Measurements from ENCODE around the gene BCL2L14.

Gene BCL2L14

DNA sequence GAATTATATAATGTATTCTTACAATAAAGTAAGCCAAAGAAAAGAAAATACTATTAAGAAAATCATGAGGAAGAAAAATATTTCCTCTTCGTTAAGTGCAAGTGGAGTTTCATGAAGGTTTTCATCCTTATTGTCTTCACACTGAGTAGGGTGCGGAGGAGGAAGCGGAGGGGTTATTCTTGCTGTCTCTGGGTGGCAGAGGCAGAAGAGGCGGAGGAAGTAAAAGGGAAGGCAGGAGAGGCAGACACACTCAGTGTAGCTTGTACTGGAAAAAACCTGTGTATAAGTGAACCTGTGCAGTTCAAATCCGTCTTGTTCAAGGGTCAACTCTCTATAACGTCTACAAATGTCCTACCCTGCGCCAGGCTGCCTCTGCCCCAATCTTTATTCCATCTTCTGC lies 22.0 kb upstream of the BCL2L14 start:
- TF ChIP-seq, protein P1, sequence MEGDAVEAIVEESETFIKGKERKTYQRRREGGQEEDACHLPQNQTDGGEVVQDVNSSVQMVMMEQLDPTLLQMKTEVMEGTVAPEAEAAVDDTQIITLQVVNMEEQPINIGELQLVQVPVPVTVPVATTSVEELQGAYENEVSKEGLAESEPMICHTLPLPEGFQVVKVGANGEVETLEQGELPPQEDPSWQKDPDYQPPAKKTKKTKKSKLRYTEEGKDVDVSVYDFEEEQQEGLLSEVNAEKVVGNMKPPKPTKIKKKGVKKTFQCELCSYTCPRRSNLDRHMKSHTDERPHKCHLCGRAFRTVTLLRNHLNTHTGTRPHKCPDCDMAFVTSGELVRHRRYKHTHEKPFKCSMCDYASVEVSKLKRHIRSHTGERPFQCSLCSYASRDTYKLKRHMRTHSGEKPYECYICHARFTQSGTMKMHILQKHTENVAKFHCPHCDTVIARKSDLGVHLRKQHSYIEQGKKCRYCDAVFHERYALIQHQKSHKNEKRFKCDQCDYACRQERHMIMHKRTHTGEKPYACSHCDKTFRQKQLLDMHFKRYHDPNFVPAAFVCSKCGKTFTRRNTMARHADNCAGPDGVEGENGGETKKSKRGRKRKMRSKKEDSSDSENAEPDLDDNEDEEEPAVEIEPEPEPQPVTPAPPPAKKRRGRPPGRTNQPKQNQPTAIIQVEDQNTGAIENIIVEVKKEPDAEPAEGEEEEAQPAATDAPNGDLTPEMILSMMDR (IDR thresholded peaks at IDR 0.05) = no peak
- H3K4me3 ChIP-seq (ENCODE audit: low read depth, low read length) = no peak overlapping the region
- H3K27me3 ChIP-seq (ENCODE audit: control insufficient read depth, insufficient read depth, low read length) = no peaks in the 10 kb centered on the region
- no peaks in the 10 kb centered on the region for H3K9me3 ChIP-seq (ENCODE audit: control insufficient read depth, low read length)
- H2AFZ ChIP-seq = no peak overlapping the region
- no peak overlapping the region for H3K9ac ChIP-seq
- H3K36me3 ChIP-seq (ENCODE audit: control insufficient read depth, insufficient read depth, low read length) = no peaks in the 10 kb centered on the region
- no peaks in the 10 kb centered on the region for H3K4me1 ChIP-seq
- no peak overlapping the region for H3K4me2 ChIP-seq (ENCODE audit: low read length)
- H3K27ac ChIP-seq = no peak overlapping the region
- H3K79me2 ChIP-seq = no peaks in the 10 kb centered on the region

DNA sequence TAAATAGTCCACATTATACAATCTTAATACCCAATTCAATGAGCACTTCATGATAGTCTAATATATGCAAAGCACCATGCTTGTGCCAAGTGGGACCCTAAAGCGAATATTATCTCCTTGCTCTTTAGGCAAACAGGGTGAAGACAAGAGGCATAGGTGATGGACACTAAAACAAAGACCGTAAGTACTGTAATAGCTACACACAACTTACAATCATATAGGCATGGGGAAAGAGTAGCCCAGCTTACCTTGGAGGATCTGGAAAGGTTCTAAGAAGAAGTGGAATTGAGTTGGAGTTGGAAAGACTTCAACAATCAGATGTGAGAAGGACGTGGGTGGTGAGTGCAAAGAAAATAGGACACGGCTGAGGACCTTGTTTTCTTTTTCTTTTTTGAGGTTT lies 19.1 kb upstream of the BCL2L14 start:
- no peaks in the 10 kb centered on the region for H3K9me3 ChIP-seq (ENCODE audit: control insufficient read depth, low read length)
- no peak overlapping the region for H3K9ac ChIP-seq
- no peak overlapping the region for H3K27ac ChIP-seq

DNA sequence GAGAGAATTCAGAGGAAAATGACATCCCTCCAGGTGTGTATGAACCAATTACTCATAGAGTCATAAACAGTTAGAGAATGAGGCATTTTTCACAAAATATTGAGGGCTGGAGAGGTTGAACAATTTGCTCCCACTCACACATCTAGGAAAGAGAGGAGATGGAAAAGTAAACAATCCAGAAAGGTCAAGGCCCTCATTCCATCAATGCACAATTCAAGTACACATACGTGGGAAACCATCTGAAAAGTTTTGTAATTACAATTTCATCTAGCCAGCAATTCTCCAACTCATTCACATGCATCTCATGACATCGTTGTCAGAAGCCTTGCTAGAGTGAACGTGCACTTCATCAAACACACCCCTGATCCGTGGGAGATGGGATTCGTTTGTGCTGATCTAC lies 15.7 kb upstream of the BCL2L14 start:
- TF ChIP-seq, protein P1 (IDR thresholded peaks at IDR 0.05) = no peak

More for the DNA sequence above, 19.1 kb upstream of the BCL2L14 start:
- Histone ChIP-seq H3K79me2 (no peaks in the 10 kb centered on the region), H3K36me3 (ENCODE audit: control insufficient read depth, insufficient read depth, low read length) (no peaks in the 10 kb centered on the region), H2AFZ (no peak overlapping the region), H3K27me3 (ENCODE audit: control insufficient read depth, insufficient read depth, low read length) (no peaks in the 10 kb centered on the region), H3K4me3 (ENCODE audit: low read depth, low read length) (no peak overlapping the region), H3K4me1 (no peaks in the 10 kb centered on the region), H3K4me2 (ENCODE audit: low read length) (no peak overlapping the region)
- TF ChIP-seq, protein P1 (IDR thresholded peaks at IDR 0.05) = no peak

DNA sequence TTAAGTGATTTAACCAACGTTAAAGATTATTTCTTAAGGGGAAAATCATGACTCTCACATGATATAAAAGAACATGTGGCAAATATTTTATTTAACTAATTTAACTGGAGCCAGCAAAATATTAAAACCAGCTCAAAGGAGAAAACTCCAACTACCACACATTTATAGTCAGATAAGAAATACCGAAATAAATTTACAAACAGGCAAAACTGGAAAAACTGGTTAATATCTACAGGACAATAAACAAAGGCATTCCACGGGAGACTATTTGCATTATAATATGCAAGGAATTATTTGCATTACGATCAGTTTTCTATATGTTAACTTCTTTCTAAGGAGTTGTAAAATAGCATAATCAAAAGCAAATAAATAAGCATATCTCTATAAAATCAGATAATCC lies 13.8 kb upstream of the BCL2L14 start:
- Histone ChIP-seq H3K4me2 (ENCODE audit: low read length) (no peak overlapping the region), H2AFZ (no peak overlapping the region), H3K79me2 (no peaks in the 10 kb centered on the region), H3K36me3 (ENCODE audit: control insufficient read depth, insufficient read depth, low read length) (no peaks in the 10 kb centered on the region), H3K27ac (no peak overlapping the region), H3K9me3 (ENCODE audit: control insufficient read depth, low read length) (no peaks in the 10 kb centered on the region), H3K4me3 (ENCODE audit: low read depth, low read length) (no peak overlapping the region), H3K9ac (no peak overlapping the region), H3K4me1 (no peaks in the 10 kb centered on the region), H3K27me3 (ENCODE audit: control insufficient read depth, insufficient read depth, low read length) (no peaks in the 10 kb centered on the region)
- TF ChIP-seq, protein P1 (IDR thresholded peaks at IDR 0.05) = no peak

More for the DNA sequence above, 15.7 kb upstream of the BCL2L14 start:
- Histone ChIP-seq H3K4me3 (ENCODE audit: low read depth, low read length) (no peak overlapping the region), H3K36me3 (ENCODE audit: control insufficient read depth, insufficient read depth, low read length) (no peaks in the 10 kb centered on the region), H3K27me3 (ENCODE audit: control insufficient read depth, insufficient read depth, low read length) (no peaks in the 10 kb centered on the region), H3K79me2 (no peaks in the 10 kb centered on the region), H3K9ac (no peak overlapping the region), H3K4me2 (ENCODE audit: low read length) (no peak overlapping the region), H3K9me3 (ENCODE audit: control insufficient read depth, low read length) (no peaks in the 10 kb centered on the region), H2AFZ (no peak overlapping the region), H3K4me1 (no peaks in the 10 kb centered on the region), H3K27ac (no peak overlapping the region)

DNA sequence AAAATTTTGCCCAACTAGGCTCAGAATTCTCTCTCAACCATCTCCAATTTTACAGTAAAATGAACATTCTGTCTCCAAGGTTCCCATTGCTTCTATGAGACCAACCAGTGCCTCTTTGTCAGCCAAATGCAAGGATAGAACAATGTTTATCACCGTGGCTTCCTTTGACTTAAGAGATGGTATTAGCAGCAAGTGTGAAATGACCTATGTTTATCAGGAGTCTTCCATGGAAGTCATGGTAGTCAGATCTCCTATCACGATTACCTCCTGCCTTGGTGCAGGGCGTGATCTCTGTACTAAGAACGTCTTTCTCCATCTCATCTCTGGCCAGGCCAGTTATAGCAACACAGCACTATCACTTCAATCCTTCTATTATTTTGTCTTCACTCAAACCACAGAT lies 6.1 kb upstream of the BCL2L14 start:
- Histone ChIP-seq H3K79me2 (no peaks in the 10 kb centered on the region), H3K36me3 (ENCODE audit: control insufficient read depth, insufficient read depth, low read length) (no peaks in the 10 kb centered on the region), H3K4me3 (ENCODE audit: low read depth, low read length) (no peak overlapping the region), H2AFZ (no peak overlapping the region), H3K27me3 (ENCODE audit: control insufficient read depth, insufficient read depth, low read length) (no peaks in the 10 kb centered on the region), H3K9ac (no peak overlapping the region), H3K4me2 (ENCODE audit: low read length) (no peak overlapping the region), H3K9me3 (ENCODE audit: control insufficient read depth, low read length) (no peaks in the 10 kb centered on the region), H3K4me1 (no peaks in the 10 kb centered on the region), H3K27ac (no peak overlapping the region)
- TF ChIP-seq, protein P1 (IDR thresholded peaks at IDR 0.05) = no peak

Data from parathyroid adenoma (tissue), 2 donors.